ENCODE results near the gene TNIK. TPM values are rescaled to one million over a fixed set of nuclear protein-coding genes. Genes with fewer than 3 reads are reported as not detected.

TNIK gene
- polyA plus RNA-seq, 1 of the 3 experiments (the other 2 are of a cell fraction) = 19.4 TPM

- H3K9me3 ChIP-seq = no peaks in the 10 kb centered on the region
- H3K4me1 ChIP-seq (ENCODE audit: control insufficient read depth in 1 of 2, insufficient read depth in 2 of 2, low read depth in 1 of 2, low read length in 1 of 2) = peaks cover 0 to 4% of the 10 kb centered on the region in 2 experiments; a peak in 1 of 4 replicates
- no peak overlapping the region for H3K9ac ChIP-seq
- TF ChIP-seq FOXM1 (IDR thresholded peaks at IDR 0.05; ENCODE audit: low read depth) = no peak
- no peak for TF ChIP-seq NRF1 (IDR thresholded peaks at IDR 0.05; ENCODE audit: low read depth, low read length)
- no peak for TF ChIP-seq GABPA (IDR thresholded peaks at IDR 0.05; ENCODE audit: low read depth)
- no peak for TF ChIP-seq POLR2AphosphoS5 (IDR thresholded peaks at IDR 0.05; ENCODE audit: low read depth, low read length)
- TF ChIP-seq YY1 (IDR thresholded peaks at IDR 0.05; ENCODE audit: low read depth) = no peak
- TF ChIP-seq, protein P1, sequence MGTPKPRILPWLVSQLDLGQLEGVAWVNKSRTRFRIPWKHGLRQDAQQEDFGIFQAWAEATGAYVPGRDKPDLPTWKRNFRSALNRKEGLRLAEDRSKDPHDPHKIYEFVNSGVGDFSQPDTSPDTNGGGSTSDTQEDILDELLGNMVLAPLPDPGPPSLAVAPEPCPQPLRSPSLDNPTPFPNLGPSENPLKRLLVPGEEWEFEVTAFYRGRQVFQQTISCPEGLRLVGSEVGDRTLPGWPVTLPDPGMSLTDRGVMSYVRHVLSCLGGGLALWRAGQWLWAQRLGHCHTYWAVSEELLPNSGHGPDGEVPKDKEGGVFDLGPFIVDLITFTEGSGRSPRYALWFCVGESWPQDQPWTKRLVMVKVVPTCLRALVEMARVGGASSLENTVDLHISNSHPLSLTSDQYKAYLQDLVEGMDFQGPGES (IDR thresholded peaks at IDR 0.05; ENCODE audit: low read depth, low read length) = no peak
- TF ChIP-seq EP300 (IDR thresholded peaks at IDR 0.05; ENCODE audit: borderline replicate concordance in 1 of 2, low read depth in 1 of 2, low read length in 1 of 2) = no peak
- TF ChIP-seq TAF1 (IDR thresholded peaks at IDR 0.05; ENCODE audit: borderline replicate concordance, low read depth, low read length) = no peak
- no peak for TF ChIP-seq FOXJ3 (CRISPR knock-in tag; IDR thresholded peaks at IDR 0.05)
- TF ChIP-seq RAD21 (IDR thresholded peaks at IDR 0.05; ENCODE audit: low read length) = no peak
- TF ChIP-seq RCOR1 (IDR thresholded peaks at IDR 0.05; ENCODE audit: low read length) = no peak
- TF ChIP-seq MEF2A (IDR thresholded peaks at IDR 0.05; ENCODE audit: borderline replicate concordance, low read depth) = no peak
- ChIA-PET CTCF (no interaction called here), POLR2A (no interaction called here)
- H4K20me1 ChIP-seq (ENCODE audit: insufficient read depth) = no peaks in the 10 kb centered on the region
- H3K4me2 ChIP-seq = no peak overlapping the region
- no peaks in the 10 kb centered on the region for H3K36me3 ChIP-seq (replicated peaks in 1 of 2; ENCODE audit: control insufficient read depth in 1 of 2, insufficient read depth in 2 of 2, low read length in 1 of 2)
- WGBS (ENCODE audit: low lambda C conversion rate) = 87% methylated on average over 8 of the region's 8 CpGs
- H2AFZ ChIP-seq (ENCODE audit: low read depth) = no peak overlapping the region
- H3K9me2 ChIP-seq = no peaks in the 10 kb centered on the region
- no peaks in the 10 kb centered on the region for H3K27me3 ChIP-seq (ENCODE audit: insufficient read depth)
- no peaks in the 10 kb centered on the region for H3F3A ChIP-seq (replicated peaks; ENCODE audit: insufficient read depth)
- no peak for DNase-seq
- H3K4me3 ChIP-seq (ENCODE audit: low read depth in 2 of 2, low read length in 1 of 2) = no peak overlapping the region
- H3K27ac ChIP-seq (ENCODE audit: low read depth in 2 of 2, low read length in 1 of 2) = no peak overlapping the region
- peaks cover 6% of the 10 kb centered on the region for H3K79me2 ChIP-seq (ENCODE audit: insufficient read depth)
These were observed 225.8 kb downstream of the TNIK start for GRCh38 chr3:171234298-171235010.

DNA sequence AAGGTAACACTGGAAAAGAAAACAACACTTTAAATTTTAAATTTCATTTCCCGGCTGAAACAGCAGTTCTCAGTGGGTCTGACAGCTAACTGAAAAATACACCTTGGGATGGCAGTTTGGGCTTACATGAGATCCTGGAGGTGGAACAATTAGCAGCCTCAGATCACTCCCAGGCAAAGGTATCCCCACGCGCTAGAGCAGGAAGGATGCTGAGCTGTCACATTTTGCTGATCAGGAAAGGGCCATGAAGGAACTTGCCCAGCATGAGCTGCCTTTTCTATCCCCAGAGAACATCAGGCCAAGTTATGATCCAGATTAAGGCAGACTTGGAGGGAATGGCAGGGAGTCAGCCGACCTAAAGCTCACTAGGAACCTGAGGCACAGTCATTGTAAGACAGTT is 228.8 kb downstream of the TNIK start:
- Histone ChIP-seq H2AFZ (ENCODE audit: low read depth) (no peak overlapping the region), H3K27ac (ENCODE audit: low read depth in 2 of 2, low read length in 1 of 2) (no peak overlapping the region), H3K36me3 (replicated peaks in 1 of 2; ENCODE audit: control insufficient read depth in 1 of 2, insufficient read depth in 2 of 2, low read length in 1 of 2) (peaks cover 2 to 12% of the 10 kb centered on the region in 2 experiments), H3F3A (replicated peaks; ENCODE audit: insufficient read depth) (peaks cover 4% of the 10 kb centered on the region), H3K27me3 (ENCODE audit: insufficient read depth) (no peaks in the 10 kb centered on the region), H3K4me3 (ENCODE audit: low read depth in 2 of 2, low read length in 1 of 2) (no peak overlapping the region), H3K4me1 (ENCODE audit: control insufficient read depth in 1 of 2, insufficient read depth in 2 of 2, low read depth in 1 of 2, low read length in 1 of 2) (peaks cover 0 to under 1% of the 10 kb centered on the region in 2 experiments; a peak in 1 of 4 replicates), H3K4me2 (no peak overlapping the region), H4K20me1 (ENCODE audit: insufficient read depth) (no peaks in the 10 kb centered on the region), H3K9ac (no peak overlapping the region), H3K9me3 (no peaks in the 10 kb centered on the region), H3K9me2 (no peaks in the 10 kb centered on the region), H3K79me2 (ENCODE audit: insufficient read depth) (peaks cover 6% of the 10 kb centered on the region; the same call in 1 of the 2 replicates)
- 91% methylated on average over 4 of the region's 4 CpGs for WGBS (ENCODE audit: low lambda C conversion rate)
- ChIA-PET CTCF (no interaction called here), POLR2A (interaction anchor here (0.6 kb wide), 1 partner anchor 94 kb away, joined by 3 read pairs; no protein-coding TSS in a partner anchor)
- DNase-seq = no peak
- TF ChIP-seq, protein P2, sequence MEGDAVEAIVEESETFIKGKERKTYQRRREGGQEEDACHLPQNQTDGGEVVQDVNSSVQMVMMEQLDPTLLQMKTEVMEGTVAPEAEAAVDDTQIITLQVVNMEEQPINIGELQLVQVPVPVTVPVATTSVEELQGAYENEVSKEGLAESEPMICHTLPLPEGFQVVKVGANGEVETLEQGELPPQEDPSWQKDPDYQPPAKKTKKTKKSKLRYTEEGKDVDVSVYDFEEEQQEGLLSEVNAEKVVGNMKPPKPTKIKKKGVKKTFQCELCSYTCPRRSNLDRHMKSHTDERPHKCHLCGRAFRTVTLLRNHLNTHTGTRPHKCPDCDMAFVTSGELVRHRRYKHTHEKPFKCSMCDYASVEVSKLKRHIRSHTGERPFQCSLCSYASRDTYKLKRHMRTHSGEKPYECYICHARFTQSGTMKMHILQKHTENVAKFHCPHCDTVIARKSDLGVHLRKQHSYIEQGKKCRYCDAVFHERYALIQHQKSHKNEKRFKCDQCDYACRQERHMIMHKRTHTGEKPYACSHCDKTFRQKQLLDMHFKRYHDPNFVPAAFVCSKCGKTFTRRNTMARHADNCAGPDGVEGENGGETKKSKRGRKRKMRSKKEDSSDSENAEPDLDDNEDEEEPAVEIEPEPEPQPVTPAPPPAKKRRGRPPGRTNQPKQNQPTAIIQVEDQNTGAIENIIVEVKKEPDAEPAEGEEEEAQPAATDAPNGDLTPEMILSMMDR (IDR thresholded peaks at IDR 0.05) = no peak
- TF ChIP-seq SIN3A (IDR thresholded peaks at IDR 0.05; ENCODE audit: borderline replicate concordance, low read depth, low read length) (no peak), RFX5 (IDR thresholded peaks at IDR 0.05; ENCODE audit: low read length) (no peak), FOXM1 (IDR thresholded peaks at IDR 0.05; ENCODE audit: low read depth) (no peak), MAX (IDR thresholded peaks at IDR 0.05; ENCODE audit: low read depth) (no peak)
